Peyer's patch (tissue), 4 donors: ENCODE data around the gene RBP3.

Experiments used
- CTCF ChIP-seq, 6 experiments: fragments of 450-650 bp in 4 of 6; fragments of 200-600 bp in 2 of 6; sonication (generic) in 1 of 6; IDR thresholded peaks; one replicate each; pipeline ENCODE4 v1.5.1; 2017 to 2019; ENCODE audit warnings: antibody characterized with exemption in 6 of 6, mild to moderate bottlenecking in 3 of 6, moderate library complexity in 1 of 6
- POLR2A ChIP-seq, 2 donors: fragments of 450-650 bp; IDR thresholded peaks; one replicate each; pipeline ENCODE4 v1.5.1; 2017; ENCODE audit warnings: antibody characterized with exemption in 2 of 2, mild to moderate bottlenecking in 2 of 2, moderate library complexity in 2 of 2

- TF ChIP-seq CTCF (IDR thresholded peaks at IDR 0.05) (no peak), POLR2A (IDR thresholded peaks at IDR 0.05) (no peak)
Observed at GRCh38 chr10:47406548-47406869, 58.3 kb downstream of the RBP3 start.
